Measurements from ENCODE around the gene OXSM.

The OXSM gene

GRCh38 chr3:25812644-25813043 is 22.8 kb downstream of the OXSM start:
- DNase-seq: no peak

GRCh38 chr3:25817107-25817506 is 27.2 kb downstream of the OXSM start:
- DNase-seq: no peak

DNA sequence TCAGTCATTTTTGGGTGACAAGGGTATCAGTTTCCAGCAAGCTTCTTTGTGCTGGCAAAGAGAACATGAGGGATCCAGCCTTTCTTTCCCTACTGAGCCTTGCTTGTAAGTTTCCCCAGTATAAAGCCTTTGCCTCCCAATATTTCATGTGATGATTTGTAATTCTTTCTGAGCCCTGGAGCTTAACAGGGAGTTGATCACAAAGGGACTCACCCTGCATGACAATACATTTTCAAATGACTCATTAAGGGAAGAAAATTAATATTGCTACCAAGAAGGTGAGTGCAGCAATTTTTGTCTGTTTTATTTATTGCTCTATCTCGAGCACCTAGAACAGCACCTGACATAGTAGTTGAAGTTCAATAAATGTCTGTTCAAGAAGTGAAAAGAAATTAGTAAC is 27.7 kb downstream of the OXSM start:
- DNase-seq: no peak

- DNase-seq: no peak
These were observed 28.4 kb downstream of the OXSM start for GRCh38 chr3:25818335-25818734.

- DNase-seq: no peak
These were observed 30.5 kb downstream of the OXSM start for GRCh38 chr3:25820366-25820765.

- no peak for DNase-seq
These were observed 31.1 kb downstream of the OXSM start for GRCh38 chr3:25820816-25821486.

GRCh38 chr3:25821746-25822573 is 32.1 kb downstream of the OXSM start:
- DNase-seq: no peak

GRCh38 chr3:25823314-25823713 is 33.4 kb downstream of the OXSM start:
- DNase-seq: no peak

GRCh38 chr3:25826510-25826909 is 36.6 kb downstream of the OXSM start:
- DNase-seq: no peak

DNA sequence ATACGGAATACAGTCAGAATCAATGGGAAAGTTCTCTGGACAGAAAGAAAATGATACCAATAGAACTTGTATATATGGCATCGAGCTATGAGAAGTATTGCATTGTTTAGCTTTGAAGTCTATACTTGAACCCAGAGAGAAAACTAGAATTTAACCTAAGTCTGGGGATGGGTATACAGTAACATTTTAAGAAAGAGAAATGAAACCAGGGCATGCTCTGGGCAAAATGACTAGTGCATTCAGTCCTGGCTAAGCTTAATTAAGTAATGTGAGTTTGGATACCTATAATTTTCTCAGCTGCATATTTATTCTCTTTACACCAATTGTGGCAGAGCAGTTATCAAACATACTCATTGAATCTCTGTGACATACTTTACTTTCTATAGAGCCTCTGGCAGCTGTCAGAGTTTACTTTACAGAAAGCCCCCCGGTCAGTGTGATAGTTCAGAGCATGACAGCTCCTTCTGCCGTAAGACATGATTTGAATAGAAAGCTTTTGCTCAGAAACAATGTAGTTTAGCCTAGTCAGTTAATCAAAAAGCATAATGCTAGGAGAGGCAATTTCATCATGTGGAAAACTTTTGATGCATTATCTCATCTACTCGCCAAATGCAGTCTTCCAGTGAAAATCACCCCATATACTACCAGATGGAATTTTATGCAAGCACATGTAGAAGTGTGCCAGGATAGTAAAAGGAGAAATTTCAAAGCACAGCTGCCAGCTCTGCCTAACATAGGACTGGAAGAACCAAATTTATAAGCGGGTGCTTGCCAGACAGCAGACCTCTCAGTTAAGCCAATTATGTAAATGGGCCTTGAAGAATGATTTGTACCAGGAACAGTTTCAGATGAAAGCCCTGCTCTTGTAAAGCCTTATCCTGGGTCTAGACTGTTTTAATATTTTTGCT is 40.7 kb downstream of the OXSM start:
- peak; percentile 85 for DNase-seq

DNA sequence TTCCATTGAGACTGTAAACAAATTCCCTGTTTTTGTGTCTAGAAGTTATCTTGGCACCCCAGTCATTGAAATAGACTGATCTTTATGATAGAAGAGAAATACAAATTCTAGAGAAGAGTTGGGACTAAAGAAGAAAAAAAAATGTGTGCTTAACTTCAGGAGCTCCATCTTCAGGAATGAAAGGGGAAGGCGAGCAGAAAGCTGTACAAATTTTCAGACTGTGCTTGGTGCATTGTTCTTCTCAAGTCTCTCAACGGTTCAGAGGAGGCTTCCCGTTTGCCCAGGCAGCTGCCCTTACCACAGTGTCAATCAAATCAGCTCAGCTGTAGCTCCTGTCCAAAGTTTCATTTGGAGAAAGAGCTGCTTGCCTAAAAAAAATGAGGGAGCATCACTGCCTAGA is 41.7 kb downstream of the OXSM start:
- peak; percentile 22 for DNase-seq

GRCh38 chr3:25834346-25834745 is 44.5 kb downstream of the OXSM start:
- no peak for DNase-seq

GRCh38 chr3:25836579-25836978 is 46.7 kb downstream of the OXSM start:
- no peak for DNase-seq

DNA sequence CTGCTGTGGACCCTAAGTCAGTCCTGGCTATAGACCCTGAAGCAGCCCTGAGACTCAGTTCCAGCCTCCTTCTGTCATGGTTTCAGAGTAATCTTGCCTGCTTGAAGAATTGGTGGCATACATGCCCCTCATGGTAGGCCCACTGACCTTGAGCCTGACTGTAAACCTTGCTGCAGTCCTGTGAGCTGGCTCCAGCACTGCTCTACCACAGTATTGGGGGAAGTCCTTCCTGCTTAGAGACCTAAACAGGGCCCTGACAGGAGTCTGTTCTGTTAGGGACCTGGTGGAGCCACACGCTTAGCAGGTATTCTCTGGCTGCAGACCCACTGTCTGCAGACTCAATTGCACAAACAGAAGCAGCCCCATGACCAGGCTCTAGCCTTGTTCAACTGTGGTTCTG is 47.1 kb downstream of the OXSM start:
- DNase-seq: no peak

- no peak for DNase-seq
These were observed 50.2 kb downstream of the OXSM start for GRCh38 chr3:25840099-25840498.

DNA sequence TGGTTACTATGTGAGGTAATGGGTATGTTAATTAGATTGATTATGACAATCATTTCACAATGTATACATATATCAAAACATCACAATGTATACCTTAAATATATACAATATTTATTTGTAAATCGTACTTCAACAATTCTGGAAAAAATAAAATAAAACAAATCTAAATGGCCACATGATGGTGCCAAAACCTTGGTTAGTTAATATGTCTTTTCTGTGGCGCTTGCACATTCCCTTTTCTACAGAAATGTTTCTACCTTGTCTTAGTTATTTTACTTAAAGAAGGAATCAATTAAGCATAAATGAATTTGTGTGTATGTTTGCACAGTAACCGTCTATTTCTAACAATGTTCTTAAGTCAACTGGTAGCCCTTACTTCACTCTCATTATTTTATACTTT is 53.4 kb downstream of the OXSM start:
- no peak for DNase-seq
